Midbrain (tissue), 1 donor: ENCODE results near the gene ABCB10.
"Not testable (repeated sequence)": the region's sequence is repeated elsewhere in the genome, so short reads cannot be mapped to it uniquely, and the experiment has no call there.

Experiments
- DNase-seq: peaks from one replicate; lab custom pipeline; 2025; lab: John Stamatoyannopoulos, UW

The ABCB10 gene

GRCh38 chr1:229572286-229572685, 13.8 kb upstream of the ABCB10 start:
- no peak for DNase-seq

- no peak for DNase-seq
Observed at GRCh38 chr1:229570891-229571516, 12.5 kb upstream of the ABCB10 start.

GRCh38 chr1:229570305-229570704, 11.8 kb upstream of the ABCB10 start:
- DNase-seq: no peak

GRCh38 chr1:229567109-229567868, 8.8 kb upstream of the ABCB10 start:
- no peak for DNase-seq

- no peak for DNase-seq
Observed at GRCh38 chr1:229563701-229564100, 5.2 kb upstream of the ABCB10 start.

GRCh38 chr1:229563241-229563640, 4.7 kb upstream of the ABCB10 start:
- DNase-seq: no peak

- DNase-seq: no peak
Observed at GRCh38 chr1:229562686-229563085, 4.2 kb upstream of the ABCB10 start.

GRCh38 chr1:229561141-229561540, 2.6 kb upstream of the ABCB10 start:
- DNase-seq: no peak

- not testable (repeated sequence) for DNase-seq
Observed at GRCh38 chr1:229560124-229560523, 1.6 kb upstream of the ABCB10 start.

GRCh38 chr1:229559336-229559801, 862 bp upstream of the ABCB10 start:
- DNase-seq: not testable (repeated sequence)

GRCh38 chr1:229557913-229558414, 543 bp downstream of the ABCB10 start:
- DNase-seq: peak; percentile 29

- DNase-seq: no peak
Observed at GRCh38 chr1:229557200-229557850, 1.2 kb downstream of the ABCB10 start.

GRCh38 chr1:229554886-229555621, 3.5 kb downstream of the ABCB10 start:
- DNase-seq: no peak

GRCh38 chr1:229553621-229554130, 4.8 kb downstream of the ABCB10 start:
- DNase-seq: no peak

GRCh38 chr1:229552732-229553131, 5.8 kb downstream of the ABCB10 start:
- no peak for DNase-seq

GRCh38 chr1:229550812-229551567, 7.5 kb downstream of the ABCB10 start:
- no peak for DNase-seq

- no peak for DNase-seq
Observed at GRCh38 chr1:229547542-229547941, 11.0 kb downstream of the ABCB10 start.

- no peak for DNase-seq
Observed at GRCh38 chr1:229544587-229544986, 13.9 kb downstream of the ABCB10 start.

- no peak for DNase-seq
Observed at GRCh38 chr1:229539863-229540506, 18.5 kb downstream of the ABCB10 start.

GRCh38 chr1:229538945-229539344, 19.6 kb downstream of the ABCB10 start:
- DNase-seq: no peak

GRCh38 chr1:229537894-229538293, 20.6 kb downstream of the ABCB10 start:
- no peak for DNase-seq
